Left renal pelvis (tissue), 4 donors: ENCODE data around the gene NR1D1. TPM values are rescaled to one million over a fixed set of nuclear protein-coding genes. Genes with fewer than 3 reads are reported as not detected.

ENCODE experiments used
- DNase-seq, 4 donors: peaks; one replicate each; pipeline ENCODE4 v3.0.0-alpha.2; 2013; ENCODE audit warnings: low read depth in 4 of 4, low spot score in 3 of 4
- polyA plus RNA-seq, 4 donors: library from polyadenylated mRNA; unstranded; fragments of 120-200 nt; gene quantifications; one replicate each; pipeline ENCODE4 v1.2.1, GENCODE V29; 2013; ENCODE audit not compliant: insufficient read length in 4 of 4

Gene NR1D1
- polyA plus RNA-seq, 4 donors: 3.1 to 5.5 (median 4.2) TPM

DNA sequence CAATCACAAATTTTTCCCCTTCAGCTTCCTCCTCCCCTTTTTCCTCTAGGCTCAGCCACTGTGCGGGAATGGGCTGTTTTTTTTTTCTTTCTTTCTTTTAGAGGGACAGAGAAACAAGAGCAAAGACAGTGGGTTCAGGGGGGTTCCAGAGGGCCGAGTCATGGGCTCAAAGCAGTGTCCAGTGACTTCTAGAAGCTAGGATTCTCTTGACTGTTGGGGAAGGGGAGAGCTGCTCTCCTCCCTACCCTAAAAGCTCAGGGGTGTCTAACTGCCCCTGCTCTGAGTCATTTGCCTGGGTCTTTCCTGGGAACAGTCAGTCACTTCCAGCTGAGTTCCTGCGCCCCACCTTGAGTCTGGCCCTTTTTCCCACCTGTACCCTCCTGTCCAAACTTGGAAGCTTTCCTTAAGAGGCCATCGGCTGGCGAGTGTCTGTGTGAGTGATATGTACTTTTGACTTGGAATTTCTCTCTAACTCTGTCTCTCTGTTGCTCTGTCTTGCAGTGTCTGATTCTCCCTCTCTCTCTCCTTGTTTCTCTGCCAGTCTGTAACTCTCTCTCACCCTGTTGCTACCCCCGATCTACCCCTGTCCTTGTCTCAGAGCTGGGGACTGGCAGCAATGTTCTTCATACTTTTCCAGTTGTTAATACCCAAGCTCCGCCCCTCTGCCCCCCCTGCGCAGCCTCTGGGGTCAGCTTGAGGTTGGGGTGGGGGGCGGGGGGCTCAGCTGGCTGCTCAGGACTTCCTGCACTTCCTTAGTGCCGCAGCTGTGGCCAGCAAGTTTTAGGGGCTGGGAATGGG, 35.2 kb downstream of the NR1D1 start:
- no peak for DNase-seq

DNA sequence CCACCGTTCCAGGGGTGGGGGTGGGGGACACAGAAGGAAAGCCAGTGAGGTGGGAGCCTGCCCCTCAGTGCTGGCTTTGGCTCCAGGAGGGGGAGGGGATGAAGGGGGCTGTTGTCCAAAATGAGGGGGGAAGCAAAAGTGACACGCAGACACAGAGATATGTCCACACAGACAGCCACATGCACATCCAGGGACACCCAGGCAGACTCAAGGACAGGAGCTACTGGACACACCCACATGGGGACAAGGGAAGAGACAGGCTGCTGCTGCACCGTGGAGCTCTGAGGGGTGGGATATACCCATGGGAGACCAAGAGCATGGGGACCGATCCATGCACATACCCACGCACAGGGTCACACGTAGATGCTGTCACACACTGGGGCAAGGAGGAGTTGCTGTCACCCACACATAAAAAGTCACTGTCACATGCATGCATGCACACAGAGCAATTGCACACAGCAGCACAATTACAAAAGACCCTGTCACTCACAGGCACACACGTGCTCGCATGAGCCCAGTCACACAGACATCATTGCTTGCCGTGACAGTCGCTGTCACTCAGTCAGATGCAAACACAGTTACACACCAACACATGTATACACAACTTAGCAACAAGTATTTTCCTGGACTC, 36.4 kb downstream of the NR1D1 start:
- DNase-seq: no peak

DNA sequence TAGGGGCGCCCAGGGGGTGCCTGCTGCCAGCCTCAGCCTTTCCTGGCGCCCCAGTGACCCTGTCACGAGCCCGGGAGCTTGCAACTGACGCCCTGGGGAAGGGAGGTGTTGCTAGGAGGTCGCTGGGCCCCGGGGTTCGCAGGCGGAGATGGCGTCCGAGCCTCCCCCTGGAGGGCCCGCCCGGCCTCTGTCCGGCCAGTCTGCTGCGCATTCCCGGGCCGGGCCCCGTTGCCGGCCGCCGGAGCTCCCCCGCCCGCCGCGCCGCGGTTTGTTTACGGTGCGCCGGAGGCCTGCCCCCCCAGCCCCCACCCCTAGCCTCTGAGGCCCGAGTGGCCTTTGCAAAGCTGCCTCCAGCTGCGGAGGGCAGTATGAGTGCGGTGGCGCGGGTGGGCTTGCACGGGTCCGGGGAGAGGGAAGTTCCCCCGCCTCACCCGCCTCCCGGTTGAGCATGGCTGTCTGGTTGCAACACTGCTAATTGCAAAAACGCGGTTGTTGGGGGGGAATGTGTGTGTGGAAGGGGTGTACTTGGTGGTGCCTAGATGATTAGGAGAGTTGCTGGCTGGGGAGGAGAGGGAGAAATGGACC, 37.1 kb downstream of the NR1D1 start:
- no peak for DNase-seq

DNA sequence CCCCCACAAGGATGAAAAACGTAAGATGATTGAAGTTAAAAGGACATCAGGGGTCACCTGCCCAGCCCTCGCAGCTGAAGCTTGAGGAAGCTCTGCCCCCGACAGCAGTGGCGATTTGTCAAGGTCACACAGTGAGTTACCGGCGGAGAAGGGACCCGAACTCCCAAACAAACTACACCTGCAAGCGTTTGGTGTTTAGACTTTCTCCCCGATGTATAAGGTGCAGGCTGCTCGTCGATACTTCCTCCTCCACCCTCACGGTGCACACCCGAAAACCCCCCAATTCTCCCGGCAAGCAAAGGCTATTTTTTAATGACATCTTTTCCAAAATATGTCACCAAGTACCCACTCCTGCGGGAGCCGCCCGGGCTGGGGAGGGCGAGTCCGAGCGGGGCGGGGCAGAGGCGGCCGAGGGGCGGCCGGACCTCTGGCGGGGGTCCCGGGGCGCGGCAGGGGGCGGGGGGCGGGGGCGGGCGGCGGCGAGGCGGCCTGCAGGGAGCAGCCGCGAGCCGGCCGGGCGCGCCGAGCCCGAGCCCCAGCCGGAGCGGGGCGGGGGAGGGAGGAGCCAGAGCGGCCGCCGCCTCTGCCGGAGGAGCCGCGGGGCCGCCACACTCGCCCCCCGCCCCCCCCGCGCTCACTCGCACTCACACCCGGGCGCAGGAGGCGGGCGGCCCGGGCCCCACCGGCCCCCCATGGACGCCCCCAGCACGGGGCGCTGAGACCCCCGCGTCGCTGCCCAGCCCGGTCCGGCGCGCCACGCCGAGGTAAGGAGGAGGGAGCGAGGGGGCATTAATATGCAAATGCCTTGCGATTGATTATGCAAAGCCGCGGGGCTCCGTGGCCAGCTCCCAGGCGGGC, 37.8 kb downstream of the NR1D1 start, which contains the start of gene THRA:
TSS of gene THRA (plus strand) at position 637 of the 858 bp plus-strand sequence. CDS start 11,524 bp downstream, outside the sequence.
- no peak for DNase-seq

DNA sequence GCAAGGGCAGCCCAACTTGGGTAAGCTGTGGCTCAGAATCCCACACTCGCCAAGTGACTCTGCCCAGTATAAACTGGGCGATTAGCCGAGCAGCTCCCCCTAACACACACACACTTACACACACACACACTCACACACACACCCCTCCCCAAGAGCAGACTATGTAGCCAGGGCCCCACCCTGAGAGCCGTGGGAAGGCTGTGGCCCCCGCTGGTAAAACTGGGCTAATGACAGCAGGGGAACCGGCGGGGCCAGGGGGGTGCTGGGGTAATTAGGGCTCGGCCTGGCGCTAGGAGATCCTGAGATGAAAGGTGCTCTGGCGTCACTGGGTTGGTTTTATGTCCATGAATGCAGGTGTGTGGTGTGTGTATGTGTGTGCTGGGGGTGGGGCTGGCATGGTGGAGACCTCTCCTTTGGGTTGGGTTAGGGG, 38.8 kb downstream of the NR1D1 start:
- no peak for DNase-seq

DNA sequence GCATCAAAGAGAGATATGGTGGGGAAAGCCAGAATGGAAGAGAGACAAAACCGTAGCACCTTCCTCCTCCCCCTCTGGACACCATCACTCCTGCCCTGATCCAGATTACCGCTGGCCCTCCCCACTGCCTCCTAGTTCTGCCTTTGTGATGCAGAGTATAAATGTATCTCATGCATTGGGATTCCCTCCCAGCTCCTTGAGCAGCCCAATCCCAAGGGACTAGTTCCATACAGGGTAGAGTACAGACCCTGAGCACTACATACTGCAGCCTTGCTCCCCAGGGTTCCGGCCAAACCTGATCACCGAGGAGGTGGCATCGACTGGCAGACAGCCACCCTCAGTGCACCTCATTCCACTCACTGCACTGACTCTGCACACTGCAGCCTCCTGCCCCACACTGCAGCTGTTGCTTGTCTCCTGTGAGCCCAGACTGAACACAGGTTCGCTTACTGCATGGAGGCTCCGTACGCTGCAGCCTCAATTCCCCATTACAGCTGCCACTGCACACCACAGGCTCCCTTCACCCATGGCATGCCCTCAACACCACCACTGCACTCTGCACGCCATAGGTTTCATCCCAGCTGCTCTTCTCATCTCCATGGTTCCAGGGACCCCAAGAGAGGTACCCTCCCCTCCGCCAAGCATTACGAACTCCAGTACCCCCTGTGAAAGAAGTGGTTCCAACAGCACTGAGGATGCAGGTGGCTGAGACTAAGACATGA, 39.3 kb downstream of the NR1D1 start:
- no peak for DNase-seq

DNA sequence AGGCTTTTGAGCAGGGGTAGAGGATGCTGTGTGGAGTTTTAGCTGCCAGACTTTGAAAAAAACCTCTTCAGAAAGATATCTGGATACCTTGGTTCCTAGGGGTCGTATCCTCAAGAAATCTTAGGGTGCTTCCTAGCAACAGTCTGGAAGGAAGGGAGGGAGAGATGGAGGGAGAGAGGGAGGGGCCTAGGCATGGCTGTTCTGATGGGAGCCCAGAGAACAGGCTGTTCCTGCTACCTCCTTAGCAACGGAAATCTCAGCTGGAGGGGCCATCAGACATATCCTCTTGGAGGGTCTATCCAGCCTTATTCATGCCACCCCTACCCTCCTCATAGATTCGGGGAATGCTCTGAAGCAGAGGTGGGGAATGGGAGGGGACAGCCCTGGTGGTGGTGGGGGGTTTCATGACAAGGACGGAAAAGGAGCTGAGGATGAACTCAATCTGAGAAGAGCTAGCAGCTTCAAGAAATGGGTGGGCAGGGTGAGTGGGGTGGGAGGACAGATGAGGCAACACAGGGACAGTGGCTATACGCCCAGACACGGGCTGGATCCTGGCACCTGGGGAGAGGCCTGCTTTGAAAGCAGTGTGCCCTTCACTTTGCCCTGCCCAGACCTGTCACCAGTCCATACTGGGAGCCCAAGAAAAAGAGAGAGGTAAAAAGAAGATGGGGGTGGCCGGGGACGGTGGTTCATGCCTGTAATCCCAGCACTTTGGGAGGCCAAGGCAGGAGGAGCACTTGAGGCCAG, 40.5 kb downstream of the NR1D1 start:
- DNase-seq: no peak

DNA sequence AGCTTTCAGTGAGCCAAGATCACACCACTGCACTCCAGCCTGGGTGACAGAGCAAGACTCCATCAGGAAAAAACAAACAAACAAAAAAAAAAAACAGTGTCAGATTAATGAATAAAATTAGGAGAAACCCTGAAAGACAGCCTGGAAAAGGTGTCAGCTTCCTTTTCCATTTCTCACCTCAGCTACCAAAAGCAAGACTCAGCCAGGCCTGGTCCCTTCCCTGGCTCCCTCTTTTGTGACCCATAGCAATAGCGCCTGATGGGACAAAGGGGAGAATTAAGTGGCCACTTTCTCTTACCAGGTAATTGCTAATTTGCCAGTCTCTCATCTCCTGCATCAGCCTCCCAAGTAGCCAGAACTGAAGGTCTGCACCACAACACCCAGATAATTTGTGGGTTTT, 41.5 kb downstream of the NR1D1 start:
- no peak for DNase-seq

DNA sequence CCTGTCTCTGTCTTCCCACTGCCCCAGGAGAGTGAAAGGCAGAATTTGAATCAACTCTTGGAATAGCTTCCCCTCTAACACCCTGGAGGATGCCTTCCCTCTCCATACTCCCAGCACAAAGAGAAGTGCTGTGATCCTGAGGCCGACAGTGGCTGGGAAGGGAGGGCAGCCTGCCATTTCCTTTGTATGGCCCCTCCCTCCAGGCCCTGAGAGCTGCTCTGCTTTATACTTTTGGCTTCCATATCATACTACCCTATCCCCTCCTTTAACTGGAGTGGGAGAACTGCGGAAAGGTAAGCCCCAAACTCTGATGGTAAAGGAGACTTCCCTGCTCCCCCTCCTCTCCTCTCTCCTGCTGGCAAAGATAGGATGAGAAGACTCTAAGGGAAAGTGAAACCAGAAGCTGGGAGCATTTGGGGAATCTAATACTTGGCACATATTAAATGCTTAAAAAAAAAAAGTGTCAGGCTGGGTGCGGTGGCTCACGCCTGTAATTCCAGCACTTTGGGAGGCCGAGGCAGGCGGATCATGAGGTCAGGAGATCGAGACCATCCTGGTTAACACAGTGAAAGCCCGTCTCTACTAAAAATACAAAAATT, 42.1 kb downstream of the NR1D1 start:
- no peak for DNase-seq

DNA sequence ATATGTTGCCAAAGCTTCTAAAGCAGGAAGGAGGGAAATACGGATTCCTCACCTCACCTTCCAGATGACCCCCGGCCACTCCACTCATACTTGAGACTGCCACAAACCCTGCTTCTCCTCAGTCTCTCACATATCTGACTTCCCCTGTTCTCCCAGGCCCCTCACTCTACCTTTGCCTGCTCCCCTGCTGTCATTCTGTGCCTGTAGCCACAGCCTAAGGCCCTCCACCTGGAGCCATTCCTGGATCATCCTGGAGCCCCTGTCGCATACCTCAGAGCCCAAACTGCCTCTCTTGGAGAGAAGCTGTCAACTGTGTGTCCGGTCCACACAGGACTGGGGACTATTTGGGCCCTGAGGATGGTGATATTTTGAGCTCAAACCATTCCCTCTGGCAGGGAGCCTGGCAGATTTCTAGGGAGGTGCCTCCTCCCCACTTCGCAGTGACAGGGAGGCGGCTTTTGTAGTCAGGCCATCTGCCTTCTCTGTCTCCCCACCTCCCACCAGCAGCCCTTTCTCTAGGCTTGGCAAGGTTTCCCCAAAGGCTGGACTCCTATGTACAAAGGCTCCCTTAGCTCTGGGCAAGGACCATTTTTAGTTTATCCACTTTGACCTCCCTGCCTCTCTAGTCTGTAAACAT, 43.9 kb downstream of the NR1D1 start:
- no peak for DNase-seq

Other genes with a start within 250 kb of the NR1D1 start
- gene IKZF3, start 236.3 kb downstream of the NR1D1 start, polyA plus RNA-seq: under 1 TPM; 0.23 to 0.35 (median 0.30) TPM
- not detected for gene ZPBP2, start 232.4 kb downstream of the NR1D1 start, polyA plus RNA-seq
- 10 to 100 TPM in 3 of 4 donors, 1 to 10 TPM in 1; 8.2 to 34.0 (median 14.7) TPM for gene GSDMB, start 182.0 kb downstream of the NR1D1 start, polyA plus RNA-seq
- 100 to 1,000 TPM in 2 of 4 donors, 10 to 100 TPM in 2; 89.8 to 105 (median 98.7) TPM for gene ORMDL3, start 173.0 kb downstream of the NR1D1 start, polyA plus RNA-seq
- gene LRRC3C, start 172.9 kb downstream of the NR1D1 start, polyA plus RNA-seq: not detected
- 1 to 10 TPM in 3 of 4 donors, under 1 TPM in 1; 0.20 to 3.7 (median 2.4) TPM for gene GSDMA, start 137.6 kb downstream of the NR1D1 start, polyA plus RNA-seq
- gene PSMD3, start 119.8 kb downstream of the NR1D1 start, polyA plus RNA-seq: 100 to 1,000 TPM in 2 of 4 donors, 10 to 100 TPM in 2; 87.3 to 122 (median 107) TPM
- under 1 TPM in 1 of 4 donors, not detected in 3; 0.23 TPM for gene CSF3, start 85.1 kb downstream of the NR1D1 start, polyA plus RNA-seq
- gene MED24, start 46.2 kb downstream of the NR1D1 start, polyA plus RNA-seq: 100 to 1,000 TPM in 2 of 4 donors, 10 to 100 TPM in 2; 83.4 to 132 (median 104) TPM
- 10 to 100 TPM; 47.8 to 83.6 (median 52.8) TPM for gene THRA, start 37.6 kb downstream of the NR1D1 start, polyA plus RNA-seq
- gene MSL1, start 21.4 kb upstream of the NR1D1 start, polyA plus RNA-seq: 100 to 1,000 TPM; 166 to 177 (median 173) TPM
- 100 to 1,000 TPM in 2 of 4 donors, 10 to 100 TPM in 2; 85.9 to 115 (median 102) TPM for gene CASC3, start 39.9 kb upstream of the NR1D1 start, polyA plus RNA-seq
- gene RAPGEFL1, start 76.9 kb upstream of the NR1D1 start, polyA plus RNA-seq: 10 to 100 TPM in 2 of 4 donors, 1 to 10 TPM in 2; 6.1 to 14.4 (median 10.0) TPM
- 10 to 100 TPM; 19.8 to 32.2 (median 29.9) TPM for gene WIPF2, start 118.7 kb upstream of the NR1D1 start, polyA plus RNA-seq
- 10 to 100 TPM; 15.3 to 26.8 (median 22.4) TPM for gene CDC6, start 187.3 kb upstream of the NR1D1 start, polyA plus RNA-seq
- gene RARA, start 208.6 kb upstream of the NR1D1 start, polyA plus RNA-seq: 10 to 100 TPM; 35.2 to 60.5 (median 38.6) TPM